Stimulated activated CD8-positive, alpha-beta memory T cell treated with anti-CD3 and anti-CD28 coated beads, Interleukin-4, amount 100 ng/mL, for 48 hours (primary cell): ENCODE measurements around the gene PARD3.

Experiments used
- DNase-seq: peaks from one replicate; pipeline ENCODE4 v3.0.0-alpha.2; 2020

Gene PARD3

GRCh38 chr10:34524369-34525091 is 290.6 kb downstream of the PARD3 start:
- no peak for DNase-seq

- DNase-seq: no peak
Observed at GRCh38 chr10:34523017-34523767, 291.9 kb downstream of the PARD3 start.

GRCh38 chr10:34522546-34522945 is 292.6 kb downstream of the PARD3 start:
- DNase-seq: no peak

- no peak for DNase-seq
Observed at GRCh38 chr10:34520510-34520909, 294.6 kb downstream of the PARD3 start.

- DNase-seq: no peak
Observed at GRCh38 chr10:34520084-34520483, 295.0 kb downstream of the PARD3 start.

GRCh38 chr10:34514290-34514689 is 300.8 kb downstream of the PARD3 start:
- DNase-seq: no peak

GRCh38 chr10:34513636-34514035 is 301.5 kb downstream of the PARD3 start:
- DNase-seq: no peak

- no peak for DNase-seq
Observed at GRCh38 chr10:34507217-34507616, 307.9 kb downstream of the PARD3 start.

GRCh38 chr10:34506786-34507185 is 308.3 kb downstream of the PARD3 start:
- no peak for DNase-seq

- no peak for DNase-seq
Observed at GRCh38 chr10:34505338-34505737, 309.8 kb downstream of the PARD3 start.

GRCh38 chr10:34504534-34504933 is 310.6 kb downstream of the PARD3 start:
- no peak for DNase-seq

- no peak for DNase-seq
Observed at GRCh38 chr10:34503704-34504103, 311.4 kb downstream of the PARD3 start.

- DNase-seq: no peak
Observed at GRCh38 chr10:34499612-34500279, 315.4 kb downstream of the PARD3 start.

GRCh38 chr10:34498821-34499220 is 316.3 kb downstream of the PARD3 start:
- DNase-seq: no peak

GRCh38 chr10:34495938-34496337 is 319.2 kb downstream of the PARD3 start:
- no peak for DNase-seq

GRCh38 chr10:34494012-34494411 is 321.1 kb downstream of the PARD3 start:
- no peak for DNase-seq

GRCh38 chr10:34492081-34492480 is 323.0 kb downstream of the PARD3 start:
- DNase-seq: no peak

GRCh38 chr10:34491678-34492077 is 323.4 kb downstream of the PARD3 start:
- DNase-seq: no peak

GRCh38 chr10:34489973-34490745 is 324.9 kb downstream of the PARD3 start:
- DNase-seq: no peak

GRCh38 chr10:34489411-34489810 is 325.7 kb downstream of the PARD3 start:
- DNase-seq: no peak

- no peak for DNase-seq
Observed at GRCh38 chr10:34488476-34489130, 326.5 kb downstream of the PARD3 start.

GRCh38 chr10:34486008-34486407 is 329.1 kb downstream of the PARD3 start:
- no peak for DNase-seq

- DNase-seq: no peak
Observed at GRCh38 chr10:34484164-34484563, 330.9 kb downstream of the PARD3 start.
